ENCODE results near the gene BCAR3.

BCAR3 gene

GRCh38 chr1:93728480-93729131 lies 47.0 kb upstream of the BCAR3 start (continued):
- TF ChIP-seq PRDM10 (tag by site-specific recombination; IDR thresholded peaks at IDR 0.05) = no peak

GRCh38 chr1:93723733-93724270 lies 42.2 kb upstream of the BCAR3 start:
- POLR2A ChIA-PET = no interaction called here
- CTCF ChIA-PET = interaction anchor here (0.5 to 0.7 kb wide), 4 partner anchors 10 to 121 kb away, joined by 3 to 6 read pairs (median 4); no protein-coding TSS in a partner anchor
- Histone ChIP-seq H3K9me3 (ENCODE audit: control insufficient read depth, insufficient read depth, low read depth, low read length) (no peaks in the 10 kb centered on the region), H3K36me3 (ENCODE audit: control insufficient read depth in 2 of 2, insufficient read depth in 1 of 2, low read length in 2 of 2) (no peaks in the 10 kb centered on the region), H3K4me3 (ENCODE audit: low read depth, low read length) (no peak overlapping the region), H3K27ac (ENCODE audit: extremely low read depth, low read depth, low read length) (no peak overlapping the region), H3K4me1 (ENCODE audit: control insufficient read depth, insufficient read depth, low read length) (0 out of 2 replicates have a peak, but pooled peaks cover 3% of the 10 kb centered on the region)
- TF ChIP-seq TRIM28 (IDR thresholded peaks at IDR 0.05; ENCODE audit: borderline replicate concordance, low read length) (no peak), BCL11B (tag by site-specific recombination; IDR thresholded peaks at IDR 0.05; ENCODE audit: low read depth) (no peak)

DNA sequence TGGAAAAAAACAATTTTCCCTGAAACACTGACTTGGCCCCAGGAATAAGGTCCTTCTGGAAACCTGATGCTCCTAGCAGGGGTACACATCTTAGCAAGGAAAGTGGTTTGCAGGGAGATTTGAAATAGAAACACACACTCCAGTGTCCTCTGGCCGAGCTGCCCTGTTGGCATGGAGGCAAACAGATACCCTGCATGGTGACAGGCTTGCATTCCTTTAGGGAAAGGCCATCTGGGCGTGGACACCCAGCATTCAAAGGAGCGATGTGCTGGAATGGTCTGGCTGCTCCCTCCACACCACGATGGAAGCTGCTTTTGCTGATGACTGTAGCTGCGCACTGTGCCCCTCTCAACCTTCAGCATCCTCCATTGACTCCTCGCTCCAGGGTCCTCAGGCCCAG lies 41.5 kb upstream of the BCAR3 start:
- TF ChIP-seq ZNF791 (tag by site-specific recombination; IDR thresholded peaks at IDR 0.05) = no peak
- no peak for TF ChIP-seq ZNF26 (tag by site-specific recombination; IDR thresholded peaks at IDR 0.05)
- TF ChIP-seq ZFP69B (tag by site-specific recombination; IDR thresholded peaks at IDR 0.05) = no peak
- no peak for TF ChIP-seq ZNF677 (tag by site-specific recombination; IDR thresholded peaks at IDR 0.05)
- TF ChIP-seq ZNF843 (tag by site-specific recombination; IDR thresholded peaks at IDR 0.05) = no peak
- no peak for TF ChIP-seq ZFHX2 (tag by site-specific recombination; conservative IDR thresholded peaks at IDR 0.05)
- TF ChIP-seq ZNF23 (tag by site-specific recombination; IDR thresholded peaks at IDR 0.05; ENCODE audit: borderline replicate concordance) = no peak
- TF ChIP-seq, protein P1, sequence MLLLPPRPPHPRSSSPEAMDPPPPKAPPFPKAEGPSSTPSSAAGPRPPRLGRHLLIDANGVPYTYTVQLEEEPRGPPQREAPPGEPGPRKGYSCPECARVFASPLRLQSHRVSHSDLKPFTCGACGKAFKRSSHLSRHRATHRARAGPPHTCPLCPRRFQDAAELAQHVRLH (tag by site-specific recombination; IDR thresholded peaks at IDR 0.05) = no peak
- no peak for TF ChIP-seq SP7 (tag by site-specific recombination; IDR thresholded peaks at IDR 0.05)
- TF ChIP-seq ZBTB8A (tag by site-specific recombination; IDR thresholded peaks at IDR 0.05) = no peak
- TF ChIP-seq ZNF629 (tag by site-specific recombination; IDR thresholded peaks at IDR 0.05) = no peak
- H3K36me3 ChIP-seq (ENCODE audit: control insufficient read depth in 2 of 2, insufficient read depth in 1 of 2, low read length in 2 of 2) = no peaks in the 10 kb centered on the region
- POLR2A ChIA-PET = no interaction called here
- H3K4me1 ChIP-seq (ENCODE audit: control insufficient read depth, insufficient read depth, low read length) = 0 out of 2 replicates have a peak, but pooled peaks cover 3% of the 10 kb centered on the region
- no peaks in the 10 kb centered on the region for H3K9me3 ChIP-seq (ENCODE audit: control insufficient read depth, insufficient read depth, low read depth, low read length)
- CTCF ChIA-PET = interaction anchor here (0.7 kb wide), 2 partner anchors 27 to 91 kb away, joined by 3 to 4 read pairs; no protein-coding TSS in a partner anchor
- no peak overlapping the region for H3K4me3 ChIP-seq (ENCODE audit: low read depth, low read length)
- H3K27ac ChIP-seq (ENCODE audit: extremely low read depth, low read depth, low read length) = no peak overlapping the region
